Chondrocyte (in vitro differentiated cells): ENCODE data around the gene APOBR. TPM values are rescaled to one million over a fixed set of nuclear protein-coding genes. Genes with fewer than 3 reads are reported as not detected.
A peak's percentile ranks its signal among the peaks of the same experiment; 100 is the strongest.

Experiments
- DNase-seq: peaks from one replicate; pipeline ENCODE4 v3.0.0; 2021; ENCODE audit warnings: mixed read lengths, low spot score
- H3K27ac Mint-ChIP-seq: one replicate; pipeline ENCODE4 v1.8.0; 2021; ENCODE audit warnings: mild to moderate bottlenecking, moderate library complexity, mixed read lengths; ENCODE audit not compliant: unreplicated experiment
- H3K27me3 Mint-ChIP-seq: 2 replicates; pipeline ENCODE4 v1.8.0; 2021; ENCODE audit warnings: low read depth, mixed read lengths
- H3K36me3 Mint-ChIP-seq: 2 replicates; pipeline ENCODE4 v1.8.0; 2021; ENCODE audit warnings: low read depth, mixed read lengths
- H3K4me1 Mint-ChIP-seq: 2 replicates; pipeline ENCODE4 v1.8.0; 2021; ENCODE audit warnings: low read depth, mild to moderate bottlenecking, mixed read lengths
- H3K4me3 Mint-ChIP-seq: one replicate; pipeline ENCODE4 v1.8.0; 2021; ENCODE audit warnings: mild to moderate bottlenecking, moderate library complexity, mixed read lengths; ENCODE audit not compliant: unreplicated experiment
- H3K9me3 Mint-ChIP-seq: 2 replicates; pipeline ENCODE4 v1.8.0; 2021; ENCODE audit warnings: low read depth, mixed read lengths
- CTCF ChIP-seq: fragments of 200-600 bp; sonication (generic); IDR thresholded peaks from 2 replicates; pipeline ENCODE4 v1.5.0; 2021; ENCODE audit warnings: antibody characterized with exemption, mild to moderate bottlenecking, moderate library complexity
- total RNA-seq: library from RNA; stranded (reverse); gene quantifications from 3 replicates; pipeline ENCODE4 v1.2.1, GENCODE V29; 2021

APOBR gene
- total RNA-seq, 1 donor from 2014 or later: 0.07 TPM

GRCh38 chr16:28537076-28537475 lies 42.6 kb downstream of the APOBR start:
- H3K9me3 Mint-ChIP-seq: no peaks in the 10 kb centered on the region
- no peak for TF ChIP-seq CTCF
- peaks cover 28% of the 10 kb centered on the region for H3K36me3 Mint-ChIP-seq
- peak overlapping the region; percentile 95 for H3K4me3 Mint-ChIP-seq
- H3K27me3 Mint-ChIP-seq: no peaks in the 10 kb centered on the region
- H3K4me1 Mint-ChIP-seq: peaks cover 59% of the 10 kb centered on the region
- no peak for DNase-seq
- H3K27ac Mint-ChIP-seq: peak overlapping the region; percentile 99

- TF ChIP-seq CTCF: no peak
- no peak for DNase-seq
- no peaks in the 10 kb centered on the region for H3K27me3 Mint-ChIP-seq
- H3K27ac Mint-ChIP-seq: peak overlapping the region; percentile 99
- H3K4me1 Mint-ChIP-seq: peaks cover 51% of the 10 kb centered on the region
- H3K36me3 Mint-ChIP-seq: peaks cover 28% of the 10 kb centered on the region
- peak overlapping the region; percentile 95 for H3K4me3 Mint-ChIP-seq
- H3K9me3 Mint-ChIP-seq: no peaks in the 10 kb centered on the region
These were observed 43.7 kb downstream of the APOBR start for GRCh38 chr16:28537964-28538732.

- peak within 1 kb of the TSS; percentile 99 for H3K27ac Mint-ChIP-seq
- H3K4me1 Mint-ChIP-seq: peaks cover 51% of the 10 kb centered on the region
- peak within 1 kb of the TSS; percentile 95 for H3K4me3 Mint-ChIP-seq
- H3K27me3 Mint-ChIP-seq: no peaks in the 10 kb centered on the region
- no peak for TF ChIP-seq CTCF
- H3K9me3 Mint-ChIP-seq: no peaks in the 10 kb centered on the region
- DNase-seq: peak; percentile 92
- peaks cover 28% of the 10 kb centered on the region for H3K36me3 Mint-ChIP-seq
These were observed 44.5 kb downstream of the APOBR start, which contains the start of gene NUPR1 for GRCh38 chr16:28538733-28539596. TSS of gene NUPR1 (minus strand) at chr16:28538974. CDS start at chr16:28538907, 67 bp downstream.

- DNase-seq: no peak
- H3K27ac Mint-ChIP-seq: no peak overlapping the region
- H3K4me1 Mint-ChIP-seq: peaks cover 38% of the 10 kb centered on the region
- no peak for TF ChIP-seq CTCF
- H3K4me3 Mint-ChIP-seq: no peak overlapping the region
- H3K36me3 Mint-ChIP-seq: peaks cover 19% of the 10 kb centered on the region
- H3K27me3 Mint-ChIP-seq: peaks cover 3% of the 10 kb centered on the region
- H3K9me3 Mint-ChIP-seq: no peaks in the 10 kb centered on the region
These were observed 45.9 kb downstream of the APOBR start for GRCh38 chr16:28540346-28540745.

- H3K36me3 Mint-ChIP-seq: peaks cover 8% of the 10 kb centered on the region
- H3K27me3 Mint-ChIP-seq: peaks cover 3% of the 10 kb centered on the region
- H3K9me3 Mint-ChIP-seq: no peaks in the 10 kb centered on the region
- H3K4me3 Mint-ChIP-seq: no peak overlapping the region
- H3K4me1 Mint-ChIP-seq: peaks cover 25% of the 10 kb centered on the region
- H3K27ac Mint-ChIP-seq: no peak overlapping the region
- no peak for DNase-seq
- no peak for TF ChIP-seq CTCF
These were observed 48.2 kb downstream of the APOBR start for GRCh38 chr16:28542646-28543045.
